RKO (cell line): ENCODE results near the gene AK5.

ENCODE experiments used
- DNase-seq: peaks from one replicate; pipeline ENCODE4 v3.0.0-alpha.2; 2016; ENCODE audit warnings: low spot score

Gene AK5, protein sequence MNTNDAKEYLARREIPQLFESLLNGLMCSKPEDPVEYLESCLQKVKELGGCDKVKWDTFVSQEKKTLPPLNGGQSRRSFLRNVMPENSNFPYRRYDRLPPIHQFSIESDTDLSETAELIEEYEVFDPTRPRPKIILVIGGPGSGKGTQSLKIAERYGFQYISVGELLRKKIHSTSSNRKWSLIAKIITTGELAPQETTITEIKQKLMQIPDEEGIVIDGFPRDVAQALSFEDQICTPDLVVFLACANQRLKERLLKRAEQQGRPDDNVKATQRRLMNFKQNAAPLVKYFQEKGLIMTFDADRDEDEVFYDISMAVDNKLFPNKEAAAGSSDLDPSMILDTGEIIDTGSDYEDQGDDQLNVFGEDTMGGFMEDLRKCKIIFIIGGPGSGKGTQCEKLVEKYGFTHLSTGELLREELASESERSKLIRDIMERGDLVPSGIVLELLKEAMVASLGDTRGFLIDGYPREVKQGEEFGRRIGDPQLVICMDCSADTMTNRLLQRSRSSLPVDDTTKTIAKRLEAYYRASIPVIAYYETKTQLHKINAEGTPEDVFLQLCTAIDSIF

DNA sequence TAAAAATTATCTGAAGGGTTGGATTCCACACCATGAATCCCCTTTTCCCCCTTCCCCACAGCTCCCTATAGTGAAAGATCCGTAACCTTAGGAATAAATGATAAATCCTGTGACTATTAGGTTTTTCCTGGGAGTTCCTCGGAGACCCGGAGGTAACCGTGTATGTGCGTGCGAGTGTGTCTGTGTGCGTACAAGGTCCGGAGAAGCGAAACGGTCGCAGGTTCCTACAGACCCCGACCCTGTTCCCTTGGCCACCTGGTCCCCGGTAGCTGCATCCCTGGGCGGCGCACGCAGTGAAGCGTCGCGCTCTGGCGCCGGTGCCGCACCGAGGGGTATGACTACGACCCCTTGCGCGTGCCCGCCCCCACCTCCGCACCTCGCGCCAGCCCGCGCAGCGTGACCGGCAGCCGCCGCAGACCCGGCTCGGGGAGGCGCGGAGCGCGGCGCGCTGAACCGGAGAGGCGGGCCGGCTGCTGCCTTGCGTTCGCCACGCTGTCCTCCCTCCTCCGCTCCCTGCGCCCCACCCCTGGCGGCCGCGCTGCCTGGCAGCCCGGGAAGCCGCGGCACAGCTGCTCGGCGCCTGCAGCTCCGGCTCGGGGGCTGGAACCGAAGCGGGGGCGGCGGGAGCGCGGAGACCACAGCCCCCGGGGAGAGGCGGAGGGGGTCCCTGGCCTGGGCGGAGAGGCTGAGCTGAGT is at the start of gene AK5:
AK5 (plus strand) TSS at position 529 of the 696 bp plus-strand sequence. CDS start 295 bp downstream, outside the sequence.
- DNase-seq: no peak

GRCh38 chr1:77232829-77233228 is 49.0 kb upstream of the AK5 start:
- DNase-seq: no peak

DNA sequence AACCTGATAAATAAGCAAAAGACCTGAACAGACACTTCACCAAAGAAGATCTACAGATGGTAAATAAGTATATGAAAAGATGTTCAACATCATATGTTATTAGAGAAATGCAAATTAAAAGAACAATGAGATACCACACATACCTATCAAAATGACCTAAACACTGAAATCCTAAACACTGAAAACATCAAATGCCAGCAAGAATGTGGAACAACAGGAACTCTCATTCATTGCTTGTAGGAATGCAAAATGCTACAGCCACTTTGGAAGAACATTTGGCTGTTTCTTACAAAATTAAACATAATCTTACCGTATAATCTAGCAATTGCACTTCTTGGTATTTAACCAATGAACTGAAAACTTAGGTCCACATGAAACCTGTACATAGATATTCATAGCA is 47.7 kb upstream of the AK5 start:
- DNase-seq: no peak

DNA sequence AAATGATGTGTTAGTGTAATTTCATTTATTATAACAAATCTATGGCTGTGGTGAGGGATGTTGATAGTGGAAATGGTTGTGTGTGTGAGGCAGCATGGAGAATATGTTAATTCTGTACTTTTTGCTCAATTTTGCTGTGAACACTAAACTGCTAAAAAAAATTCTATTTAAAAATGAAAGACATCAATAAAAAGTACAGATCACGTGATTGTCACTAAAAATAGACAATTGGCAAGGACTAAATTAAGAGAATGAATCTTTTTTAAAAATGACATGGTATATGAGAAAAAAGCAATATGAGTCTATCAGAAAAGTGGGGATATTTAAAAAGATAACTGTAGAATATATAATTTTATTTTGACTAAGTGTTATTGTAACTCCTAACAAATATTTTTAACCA is 46.9 kb upstream of the AK5 start:
- DNase-seq: no peak

DNA sequence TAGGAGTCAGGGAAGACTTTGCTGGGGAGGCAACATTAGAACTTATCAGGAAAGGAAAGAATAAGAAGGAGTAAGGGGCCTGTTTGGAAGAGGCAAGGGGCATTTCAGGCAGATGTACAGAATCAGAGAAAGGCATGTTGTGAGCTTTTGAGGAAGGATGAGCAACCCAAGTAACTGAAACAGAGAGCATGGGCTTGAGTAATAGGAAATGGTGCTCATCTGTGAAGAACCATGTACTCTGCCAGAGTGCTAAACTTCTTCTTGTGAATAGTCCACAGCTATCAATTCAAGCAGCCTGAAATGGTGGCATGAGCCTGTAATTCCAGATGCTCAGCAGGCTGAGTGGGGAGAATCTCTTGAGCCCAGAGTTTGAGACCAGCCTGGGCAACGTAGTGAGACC is 43.4 kb upstream of the AK5 start:
- DNase-seq: no peak

DNA sequence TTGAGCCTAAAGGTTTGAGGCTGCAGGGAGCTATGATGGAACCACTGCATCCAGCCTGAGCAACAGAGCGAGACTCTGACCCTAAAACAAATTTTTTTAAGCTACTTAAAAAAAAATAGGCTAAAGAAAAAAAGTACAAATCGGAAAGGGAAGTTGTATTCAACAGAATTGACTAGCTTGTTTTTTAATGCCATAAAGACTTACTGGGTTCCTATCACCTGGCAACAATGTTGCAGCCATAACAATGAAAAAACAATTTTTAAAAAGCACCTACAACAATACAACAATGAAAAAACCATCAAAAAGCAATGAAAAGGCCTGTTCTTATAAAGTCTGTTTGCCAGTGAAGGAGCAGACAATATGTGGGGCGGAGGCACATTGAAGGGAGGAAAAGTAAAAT is 42.5 kb upstream of the AK5 start:
- no peak for DNase-seq

GRCh38 chr1:77245830-77246229 is 36.0 kb upstream of the AK5 start:
- DNase-seq: no peak

DNA sequence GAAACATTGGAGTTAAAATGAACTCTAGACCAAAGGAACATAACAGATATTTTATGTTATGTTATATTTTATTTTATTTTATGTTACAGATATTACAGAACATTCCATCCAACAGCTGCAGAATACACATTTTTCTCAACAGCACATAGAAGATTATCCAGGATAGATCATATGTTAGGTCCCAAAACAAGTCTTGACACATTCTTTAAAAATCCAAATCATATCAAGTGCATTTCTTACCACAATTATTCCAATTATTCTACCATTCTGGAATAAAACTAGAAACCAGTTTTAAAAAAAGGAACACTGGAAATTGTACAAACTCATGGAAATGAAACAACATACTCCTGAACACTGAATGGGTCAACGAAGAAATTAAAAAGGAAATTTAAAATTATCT is 31.7 kb upstream of the AK5 start:
- no peak for DNase-seq

- no peak for DNase-seq
Observed at GRCh38 chr1:77253211-77253610, 28.6 kb upstream of the AK5 start.

GRCh38 chr1:77263708-77264107 is 18.1 kb upstream of the AK5 start:
- DNase-seq: no peak

DNA sequence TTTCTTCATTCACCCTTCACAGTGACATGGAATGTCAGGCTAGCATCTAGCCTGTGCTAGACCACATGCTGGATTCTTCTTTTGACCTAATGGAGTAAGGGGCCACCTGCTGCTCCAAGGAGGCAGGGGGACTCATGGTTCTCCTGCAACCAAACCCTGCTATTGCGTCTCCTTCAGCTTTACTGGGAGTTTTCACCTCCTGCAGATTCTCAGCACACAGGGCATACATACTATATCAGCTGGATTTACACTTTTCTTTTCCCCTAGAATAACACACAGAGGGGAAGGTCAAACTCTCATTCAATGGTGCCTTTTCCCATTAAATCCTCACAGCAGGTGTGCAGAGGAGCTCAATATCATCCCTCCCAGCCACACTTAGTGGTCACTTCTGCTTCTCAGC is 16.6 kb upstream of the AK5 start:
- no peak for DNase-seq

DNA sequence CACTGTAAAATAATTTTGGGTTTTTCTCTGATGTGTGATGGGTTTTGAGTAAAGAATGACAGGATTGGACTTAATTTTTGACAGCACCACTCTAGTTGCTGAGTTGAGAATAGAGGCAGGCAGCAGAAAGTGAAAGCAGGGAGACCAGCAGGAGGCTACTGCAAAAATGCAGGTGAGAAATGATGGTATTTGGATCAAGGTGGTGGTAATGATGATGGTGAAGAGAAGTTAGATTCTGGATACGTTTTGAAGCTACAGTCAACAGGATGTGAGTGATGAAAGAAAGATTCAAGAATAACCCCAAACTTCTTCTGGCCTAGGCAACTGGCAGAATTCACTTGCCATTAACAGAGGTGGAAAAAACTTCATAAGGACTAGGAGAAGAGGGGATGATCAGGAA is 14.8 kb upstream of the AK5 start:
- no peak for DNase-seq

- DNase-seq: no peak
Observed at GRCh38 chr1:77271852-77272580, 9.8 kb upstream of the AK5 start.

DNA sequence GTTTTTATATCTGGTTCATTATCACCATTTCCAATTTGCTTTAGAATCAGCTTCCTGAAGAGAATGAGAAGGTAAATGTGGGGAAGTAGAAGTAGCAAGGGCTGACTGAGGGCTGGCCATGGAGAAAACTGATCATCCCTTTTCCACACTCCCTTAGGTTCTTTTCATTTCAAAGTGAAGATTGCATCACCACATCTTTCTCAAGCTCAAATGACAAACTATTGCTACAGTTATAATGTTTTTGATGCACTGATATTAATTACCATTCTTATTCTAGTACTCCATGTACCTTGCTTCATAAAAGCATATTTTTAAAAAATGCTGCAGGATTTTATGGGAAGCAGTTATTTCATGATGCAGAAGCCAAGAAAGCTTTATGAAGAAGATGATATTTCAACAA is 7.9 kb upstream of the AK5 start:
- DNase-seq: no peak

GRCh38 chr1:77275194-77275593 is 6.6 kb upstream of the AK5 start:
- no peak for DNase-seq

DNA sequence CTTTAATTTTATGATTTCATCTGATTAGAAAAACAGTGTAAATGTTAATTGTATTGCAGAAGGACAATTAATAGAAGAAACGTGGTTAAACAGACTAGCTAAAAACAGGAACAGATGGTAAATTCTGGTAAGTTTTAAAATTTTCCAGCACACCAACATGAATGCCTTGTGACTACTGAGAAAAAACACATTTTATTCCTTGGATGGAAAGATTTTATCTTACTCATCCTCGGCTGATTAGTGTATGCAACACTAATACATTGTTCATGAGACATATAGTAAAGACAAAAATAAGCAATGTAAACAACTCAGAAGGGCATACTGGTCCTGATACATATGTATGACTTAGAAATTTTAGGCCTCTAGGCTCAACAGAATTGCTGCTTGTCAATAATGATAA is 4.9 kb upstream of the AK5 start:
- no peak for DNase-seq

- no peak for DNase-seq
Observed at GRCh38 chr1:77279929-77280328, 1.9 kb upstream of the AK5 start.

GRCh38 chr1:77280962-77281361 is 857 bp upstream of the AK5 start:
- DNase-seq: no peak

DNA sequence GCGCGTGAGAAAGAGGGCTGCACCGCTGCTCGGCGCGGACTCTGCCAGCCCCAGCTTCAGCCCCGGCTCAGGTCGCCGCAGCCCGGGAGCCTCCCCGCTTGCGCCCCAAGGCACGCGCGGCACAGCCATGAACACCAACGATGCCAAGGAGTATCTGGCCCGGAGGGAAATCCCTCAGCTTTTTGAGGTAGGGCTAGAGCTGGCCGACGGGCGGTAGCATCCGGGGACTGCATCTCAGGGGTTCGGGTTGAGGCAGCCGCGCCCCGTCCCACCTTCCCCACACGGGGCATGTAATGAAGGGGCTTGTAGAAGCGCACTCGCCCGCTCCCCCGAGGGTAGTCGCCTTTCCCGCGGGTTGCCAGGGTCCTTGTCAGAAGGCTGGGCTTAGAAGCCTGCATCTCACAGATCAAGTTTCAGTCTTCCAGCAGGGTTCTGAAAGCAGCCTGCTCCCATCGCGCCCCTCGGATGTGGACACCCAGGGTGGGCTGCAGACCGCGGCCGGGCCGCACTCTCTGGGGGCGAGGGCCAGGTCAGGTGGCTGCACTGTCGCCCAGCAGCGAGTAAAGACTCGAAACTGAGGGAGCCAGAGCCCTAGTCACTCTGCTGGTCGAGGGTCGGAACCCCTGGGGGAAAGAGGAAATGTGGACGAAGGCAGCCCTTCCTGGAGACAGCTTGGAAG is 507 bp downstream of the AK5 start:
- DNase-seq: no peak

DNA sequence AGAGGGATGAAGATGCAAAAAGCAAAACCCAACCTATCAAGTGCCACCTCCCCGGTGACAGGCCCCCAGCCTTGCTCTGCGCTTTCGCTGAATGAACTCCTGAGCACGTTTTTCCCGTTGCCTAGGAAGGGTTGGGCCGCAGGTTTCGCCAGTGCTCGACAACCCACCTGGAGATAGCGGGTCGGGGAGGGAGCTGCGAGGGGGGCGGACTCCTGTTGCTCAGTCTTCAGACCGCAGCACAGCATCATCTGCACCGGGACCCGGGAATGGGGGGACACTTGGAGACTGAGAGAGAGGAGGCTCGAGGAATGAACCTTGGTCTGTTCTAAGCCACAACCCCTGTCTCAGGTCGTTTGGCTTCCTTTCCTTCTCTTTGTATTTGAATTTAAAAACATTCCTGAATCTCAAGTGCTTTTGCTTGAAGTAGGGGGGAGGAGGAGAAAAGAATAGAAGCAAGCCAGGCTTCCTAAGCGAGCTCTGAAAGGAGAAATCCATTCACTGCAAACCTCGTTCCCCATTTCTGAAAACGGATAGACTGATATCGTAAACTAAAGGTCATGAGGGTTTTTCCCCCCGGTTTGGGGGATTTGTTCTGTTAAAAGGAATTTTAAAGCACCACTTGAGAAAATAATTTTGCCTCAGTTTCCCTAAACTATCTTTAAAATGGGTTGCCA is 1.2 kb downstream of the AK5 start:
- DNase-seq: no peak

DNA sequence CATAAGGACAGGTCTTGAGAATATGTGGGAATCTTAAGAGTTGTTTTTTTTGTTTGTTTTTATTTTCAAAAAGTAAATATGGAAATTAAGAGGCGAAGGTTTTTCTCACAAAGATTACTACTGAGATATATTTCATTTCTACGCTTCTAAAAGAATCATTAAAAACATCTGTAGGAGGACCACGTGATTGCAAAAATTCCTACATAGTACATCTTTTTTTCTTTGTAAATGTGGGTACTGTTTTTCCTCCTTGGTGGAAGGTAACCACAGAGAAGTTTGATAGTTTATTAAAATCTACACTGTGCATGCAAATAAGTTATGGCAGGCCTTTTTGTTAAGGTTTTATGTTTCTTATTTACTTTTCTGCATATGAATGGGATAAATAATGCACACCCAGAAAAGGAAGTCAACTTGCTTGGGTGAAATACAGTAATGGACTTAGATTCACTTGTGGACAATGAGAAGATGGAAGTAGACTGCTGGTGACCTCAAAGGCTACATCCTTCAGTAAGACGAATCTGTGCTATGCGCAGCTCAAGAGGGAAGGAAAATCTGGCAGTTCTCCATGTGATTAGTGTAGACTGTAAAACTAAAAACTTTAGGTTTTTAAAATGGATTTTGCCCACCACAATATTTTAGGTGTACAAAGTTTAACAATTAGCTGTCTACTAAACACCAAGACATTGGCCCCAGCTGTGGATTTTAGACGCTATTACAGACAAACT is 2.0 kb downstream of the AK5 start:
- no peak for DNase-seq
